SJCRH30 (cell line): ENCODE data around the gene RAD51AP2. TPM values are rescaled to one million over a fixed set of nuclear protein-coding genes. Genes with fewer than 3 reads are reported as not detected.

Experiments
- DNase-seq, 2 experiments: peaks; one replicate each; pipeline ENCODE4 v3.0.0-alpha.2; 2015 to 2020
- H3K27ac ChIP-seq: fragments of 250-450 bp; sonication (Bioruptor Pico); 2 replicates; pipeline ENCODE4 v1.5.1; 2020; ENCODE audit warnings: mild to moderate bottlenecking, moderate library complexity
- H3K27me3 ChIP-seq: fragments of 250-450 bp; sonication (Bioruptor Pico); 2 replicates; pipeline ENCODE4 v1.5.1; 2020; ENCODE audit warnings: mild to moderate bottlenecking, moderate library complexity
- H3K36me3 ChIP-seq: fragments of 250-450 bp; sonication (Bioruptor Pico); 2 replicates; pipeline ENCODE4 v1.5.1; 2020; ENCODE audit warnings: mild to moderate bottlenecking, moderate library complexity
- H3K4me1 ChIP-seq: fragments of 250-450 bp; sonication (Bioruptor Pico); 2 replicates; pipeline ENCODE4 v1.5.1; 2020; ENCODE audit warnings: mild to moderate bottlenecking, moderate library complexity
- H3K4me3 ChIP-seq: fragments of 250-450 bp; sonication (Bioruptor Pico); 2 replicates; pipeline ENCODE4 v1.5.1; 2020; ENCODE audit warnings: mild to moderate bottlenecking, moderate library complexity
- H3K9me3 ChIP-seq: fragments of 250-450 bp; sonication (Bioruptor Pico); replicated peaks from 2 replicates; pipeline ENCODE4 v1.5.1; 2020; ENCODE audit warnings: mild to moderate bottlenecking, moderate library complexity
- total RNA-seq: library from RNA; depleted of rRNA; stranded (reverse); fragments of >200 nt; shearing (Covaris generic); gene quantifications from 2 replicates; pipeline ENCODE4 v1.2.3, GENCODE V29; 2014; rRNA removed

RAD51AP2 gene
- total RNA-seq, 1 experiment from 2014 or later: 0.02 TPM

DNA sequence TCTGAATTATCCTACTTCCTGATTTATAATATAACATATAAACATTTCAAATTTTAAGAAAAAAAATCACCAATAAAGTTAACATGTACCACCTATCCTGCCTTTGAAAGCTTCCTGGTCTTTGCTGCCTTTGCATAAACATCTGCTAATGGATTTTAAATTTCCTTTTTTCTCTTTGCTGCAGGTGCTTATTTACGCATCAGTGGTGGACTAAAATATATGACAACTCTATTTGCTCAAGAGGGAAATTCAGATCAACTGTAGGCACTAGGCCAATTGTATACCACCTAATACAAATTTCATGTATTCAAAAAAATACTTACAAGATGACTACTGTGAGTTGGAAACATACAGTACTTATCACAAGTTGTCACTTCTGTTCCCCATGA is 57.2 kb downstream of the RAD51AP2 start:
- H3K4me3 ChIP-seq: no peak overlapping the region
- DNase-seq: no peak
- H3K36me3 ChIP-seq: no peaks in the 10 kb centered on the region
- H3K27ac ChIP-seq: no peak overlapping the region
- H3K9me3 ChIP-seq: no peaks in the 10 kb centered on the region
- no peaks in the 10 kb centered on the region for H3K27me3 ChIP-seq
- no peaks in the 10 kb centered on the region for H3K4me1 ChIP-seq

Other genes starting within 250 kb of the RAD51AP2 start
- gene VSNL1, start 22.3 kb upstream of the RAD51AP2 start, total RNA-seq: not detected in 2 replicates
- 55.2 and 75.7 TPM in 2 replicates for gene SMC6, start 235.4 kb upstream of the RAD51AP2 start, total RNA-seq
- gene GEN1, start 235.7 kb upstream of the RAD51AP2 start, total RNA-seq: 46.8 and 63.1 TPM in 2 replicates